Left colon (tissue), 2 donors: Measurements from ENCODE around the gene MCU. TPM values are rescaled to one million over a fixed set of nuclear protein-coding genes. Genes with fewer than 3 reads are reported as not detected.

Experiments used
- microRNA-seq, 2 donors: library from miRNA; unstranded; fragments of <30 nt; microRNA quantifications; one replicate each; pipeline versions ENCODE4 v1.1.0 to v1.2.0, GENCODE V29; 2020
- total RNA-seq, 2 donors: library from RNA; stranded (reverse); fragmentation: NEBNext Ultra II Directional; extraction: Animal tissue kit (Norgen Biotek cat#: 25700); gene quantifications; one replicate each; pipeline ENCODE4 v1.2.1, GENCODE V29; 2021
- donor health status: DM: no; HTN: no; CAD: no.
- donor health status: DM: yes; HTN: yes; CAD: no.

Gene MCU
- total RNA-seq, 2 donors from 2014 or later = 84.6 to 106 TPM

Small RNA genes within 50 kb of the gene (microRNA-seq; reads per million reads assigned to microRNA genes)
- 0 to 4.1 reads per million in 2 donors for gene MIR4676

Other genes starting within 250 kb of the MCU start
- 10 to 100 TPM; 48.9 to 54.1 TPM for gene MICU1, start 66.1 kb upstream of the MCU start, total RNA-seq
- gene OIT3, start 201.6 kb downstream of the MCU start, total RNA-seq = under 1 TPM; 0.12 to 0.25 TPM